ENCODE results near the gene PIK3C3.
"Not testable (repeated sequence)": the region's sequence is repeated elsewhere in the genome, so short reads cannot be mapped to it uniquely, and the experiment has no call there.

DNA sequence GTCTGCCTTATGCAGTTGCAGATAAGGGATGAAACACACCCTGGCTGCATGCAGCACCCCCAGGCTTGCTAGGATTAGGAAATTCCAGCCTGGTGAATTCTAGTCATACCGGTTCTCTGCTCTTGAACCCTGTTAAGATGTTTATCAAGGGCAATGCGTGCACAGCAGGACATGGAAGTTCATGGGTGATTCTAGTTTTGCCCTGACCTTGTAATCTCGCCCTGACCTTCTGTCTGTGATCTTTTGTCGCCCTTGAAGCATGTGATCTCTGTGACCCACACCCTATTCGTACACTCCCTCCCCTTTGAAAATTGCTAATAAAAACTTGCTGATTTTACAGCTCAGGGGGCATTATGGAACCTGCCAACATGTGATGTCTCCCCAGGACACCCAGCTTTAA, 157.1 kb downstream of the PIK3C3 start:
- not testable (repeated sequence) for TF ChIP-seq BRD4 (IDR thresholded peaks at IDR 0.05); POLR2AphosphoS5 (IDR thresholded peaks at IDR 0.05; ENCODE audit: control insufficient read depth, insufficient read depth, low read depth, low read length); ZNF282 (CRISPR knock-in tag; IDR thresholded peaks at IDR 0.05); KDM2B (CRISPR knock-in tag; IDR thresholded peaks at IDR 0.05); SIX5 (IDR thresholded peaks at IDR 0.05; ENCODE audit: borderline replicate concordance in 1 of 2, insufficient read depth in 1 of 2, low read depth in 1 of 2, low read length in 2 of 2); RNF2 (IDR thresholded peaks at IDR 0.05); ELF1 (tag; IDR thresholded peaks at IDR 0.05); MAFF (IDR thresholded peaks at IDR 0.05; ENCODE audit: low read length)
- TF ChIP-seq, protein P1, sequence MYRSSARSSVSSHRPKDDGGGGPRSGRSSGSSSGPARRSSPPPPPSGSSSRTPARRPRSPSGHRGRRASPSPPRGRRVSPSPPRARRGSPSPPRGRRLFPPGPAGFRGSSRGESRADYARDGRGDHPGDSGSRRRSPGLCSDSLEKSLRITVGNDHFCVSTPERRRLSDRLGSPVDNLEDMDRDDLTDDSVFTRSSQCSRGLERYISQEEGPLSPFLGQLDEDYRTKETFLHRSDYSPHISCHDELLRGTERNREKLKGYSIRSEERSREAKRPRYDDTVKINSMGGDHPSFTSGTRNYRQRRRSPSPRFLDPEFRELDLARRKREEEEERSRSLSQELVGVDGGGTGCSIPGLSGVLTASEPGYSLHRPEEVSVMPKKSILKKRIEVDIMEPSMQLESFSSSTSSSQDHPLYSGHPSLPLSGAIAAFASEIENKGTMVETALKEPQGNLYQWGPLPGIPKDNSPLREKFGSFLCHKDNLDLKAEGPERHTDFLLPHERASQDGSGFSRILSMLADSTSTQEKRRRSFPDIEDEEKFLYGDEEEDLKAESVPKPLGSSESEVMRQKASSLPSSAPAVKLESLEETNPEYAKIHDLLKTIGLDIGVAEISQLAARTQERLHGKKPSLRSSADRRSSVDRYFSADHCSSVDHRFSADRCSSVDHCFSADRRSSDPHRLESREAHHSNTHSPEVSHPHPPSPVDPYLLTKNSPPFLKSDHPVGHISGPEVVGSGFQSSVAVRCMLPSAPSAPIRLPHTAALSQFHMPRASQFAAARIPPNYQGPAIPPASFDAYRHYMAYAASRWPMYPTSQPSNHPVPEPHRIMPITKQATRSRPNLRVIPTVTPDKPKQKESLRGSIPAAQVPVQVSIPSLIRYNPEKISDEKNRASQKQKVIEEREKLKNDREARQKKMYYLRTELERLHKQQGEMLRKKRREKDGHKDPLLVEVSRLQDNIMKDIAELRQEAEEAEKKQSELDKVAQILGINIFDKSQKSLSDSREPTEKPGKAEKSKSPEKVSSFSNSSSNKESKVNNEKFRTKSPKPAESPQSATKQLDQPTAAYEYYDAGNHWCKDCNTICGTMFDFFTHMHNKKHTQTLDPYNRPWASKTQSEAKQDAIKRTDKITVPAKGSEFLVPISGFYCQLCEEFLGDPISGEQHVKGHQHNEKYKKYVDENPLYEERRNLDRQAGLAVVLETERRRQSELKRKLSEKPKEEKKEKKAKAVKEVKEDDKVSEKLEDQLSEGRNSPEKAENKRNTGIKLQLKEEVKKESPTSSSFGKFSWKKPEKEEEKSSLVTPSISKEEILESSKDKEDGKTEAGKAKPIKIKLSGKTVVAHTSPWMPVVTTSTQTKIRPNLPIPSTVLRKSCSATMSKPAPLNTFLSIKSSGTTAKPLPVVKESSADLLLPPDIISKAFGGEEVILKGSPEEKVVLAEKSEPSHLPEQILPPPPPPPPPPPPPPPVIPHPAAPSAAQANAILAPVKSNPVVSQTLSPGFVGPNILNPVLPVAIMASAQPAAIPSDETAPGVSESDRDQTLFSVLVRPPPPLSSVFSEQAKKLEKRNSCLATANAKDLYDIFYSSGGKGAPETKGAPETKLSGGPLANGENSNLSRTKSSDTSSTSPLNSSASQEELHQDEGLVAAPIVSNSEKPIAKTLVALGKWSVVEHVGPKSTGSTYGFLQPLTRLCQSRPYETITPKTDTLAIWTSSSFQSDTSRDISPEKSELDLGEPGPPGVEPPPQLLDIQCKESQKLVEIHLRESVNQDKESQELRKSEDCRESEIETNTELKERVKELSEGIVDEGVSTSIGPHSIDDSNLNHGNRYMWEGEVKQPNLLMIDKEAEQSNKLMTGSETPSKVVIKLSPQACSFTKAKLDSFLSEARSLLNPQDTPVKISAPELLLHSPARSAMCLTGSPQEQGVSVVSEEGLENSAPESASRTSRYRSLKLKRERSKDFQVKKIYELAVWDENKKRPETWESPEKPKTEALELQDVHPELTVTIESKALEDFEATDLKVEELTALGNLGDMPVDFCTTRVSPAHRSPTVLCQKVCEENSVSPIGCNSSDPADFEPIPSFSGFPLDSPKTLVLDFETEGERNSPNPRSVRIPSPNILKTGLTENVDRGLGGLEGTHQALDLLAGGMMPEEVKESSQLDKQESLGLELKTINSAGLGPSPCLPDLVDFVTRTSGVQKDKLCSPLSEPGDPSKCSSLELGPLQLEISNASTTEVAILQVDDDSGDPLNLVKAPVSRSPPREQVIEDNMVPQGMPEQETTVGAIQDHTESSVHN (IDR thresholded peaks at IDR 0.05; ENCODE audit: borderline replicate concordance in 1 of 2, low read depth in 1 of 2), result not testable (repeated sequence)
- TF ChIP-seq, protein P2, sequence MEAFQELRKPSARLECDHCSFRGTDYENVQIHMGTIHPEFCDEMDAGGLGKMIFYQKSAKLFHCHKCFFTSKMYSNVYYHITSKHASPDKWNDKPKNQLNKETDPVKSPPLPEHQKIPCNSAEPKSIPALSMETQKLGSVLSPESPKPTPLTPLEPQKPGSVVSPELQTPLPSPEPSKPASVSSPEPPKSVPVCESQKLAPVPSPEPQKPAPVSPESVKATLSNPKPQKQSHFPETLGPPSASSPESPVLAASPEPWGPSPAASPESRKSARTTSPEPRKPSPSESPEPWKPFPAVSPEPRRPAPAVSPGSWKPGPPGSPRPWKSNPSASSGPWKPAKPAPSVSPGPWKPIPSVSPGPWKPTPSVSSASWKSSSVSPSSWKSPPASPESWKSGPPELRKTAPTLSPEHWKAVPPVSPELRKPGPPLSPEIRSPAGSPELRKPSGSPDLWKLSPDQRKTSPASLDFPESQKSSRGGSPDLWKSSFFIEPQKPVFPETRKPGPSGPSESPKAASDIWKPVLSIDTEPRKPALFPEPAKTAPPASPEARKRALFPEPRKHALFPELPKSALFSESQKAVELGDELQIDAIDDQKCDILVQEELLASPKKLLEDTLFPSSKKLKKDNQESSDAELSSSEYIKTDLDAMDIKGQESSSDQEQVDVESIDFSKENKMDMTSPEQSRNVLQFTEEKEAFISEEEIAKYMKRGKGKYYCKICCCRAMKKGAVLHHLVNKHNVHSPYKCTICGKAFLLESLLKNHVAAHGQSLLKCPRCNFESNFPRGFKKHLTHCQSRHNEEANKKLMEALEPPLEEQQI (IDR thresholded peaks at IDR 0.05), result not testable (repeated sequence)
- TF ChIP-seq, protein P3, sequence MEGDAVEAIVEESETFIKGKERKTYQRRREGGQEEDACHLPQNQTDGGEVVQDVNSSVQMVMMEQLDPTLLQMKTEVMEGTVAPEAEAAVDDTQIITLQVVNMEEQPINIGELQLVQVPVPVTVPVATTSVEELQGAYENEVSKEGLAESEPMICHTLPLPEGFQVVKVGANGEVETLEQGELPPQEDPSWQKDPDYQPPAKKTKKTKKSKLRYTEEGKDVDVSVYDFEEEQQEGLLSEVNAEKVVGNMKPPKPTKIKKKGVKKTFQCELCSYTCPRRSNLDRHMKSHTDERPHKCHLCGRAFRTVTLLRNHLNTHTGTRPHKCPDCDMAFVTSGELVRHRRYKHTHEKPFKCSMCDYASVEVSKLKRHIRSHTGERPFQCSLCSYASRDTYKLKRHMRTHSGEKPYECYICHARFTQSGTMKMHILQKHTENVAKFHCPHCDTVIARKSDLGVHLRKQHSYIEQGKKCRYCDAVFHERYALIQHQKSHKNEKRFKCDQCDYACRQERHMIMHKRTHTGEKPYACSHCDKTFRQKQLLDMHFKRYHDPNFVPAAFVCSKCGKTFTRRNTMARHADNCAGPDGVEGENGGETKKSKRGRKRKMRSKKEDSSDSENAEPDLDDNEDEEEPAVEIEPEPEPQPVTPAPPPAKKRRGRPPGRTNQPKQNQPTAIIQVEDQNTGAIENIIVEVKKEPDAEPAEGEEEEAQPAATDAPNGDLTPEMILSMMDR (IDR thresholded peaks at IDR 0.05 in 2 of 3, conservative IDR thresholded peaks at IDR 0.05 in 1 of 3; ENCODE audit: insufficient read depth in 2 of 3, low read depth in 1 of 3, low read length in 3 of 3), result not testable (repeated sequence)
